Activated CD8-positive, alpha-beta T cell treated with anti-CD3 and anti-CD28 coated beads for 36 hours (primary cell): Measurements from ENCODE around the gene FBXW7. TPM values are rescaled to one million over a fixed set of nuclear protein-coding genes. Genes with fewer than 3 reads are reported as not detected.

ENCODE experiments used
- ATAC-seq: fragments of 200-7000 bp; cut with Tn5 transposase; one replicate; pipeline ENCODE4 v1.10.0; 2021; ENCODE audit warnings: mild to moderate bottlenecking, moderate library complexity
- CTCF ChIA-PET: fragments of 350-600 bp; sonication (Branson Sonifier 250); formaldehyde crosslinking; loops from one replicate; lab custom pipeline; 2021; ENCODE audit warnings: antibody characterized with exemption; lab: Charles Lee
- POLR2A ChIA-PET: fragments of 350-600 bp; sonication (Branson Sonifier 250); formaldehyde crosslinking; loops from one replicate; lab custom pipeline; 2021; ENCODE audit warnings: antibody characterized with exemption; lab: Charles Lee
- DNase-seq: peaks from one replicate; pipeline ENCODE4 v3.0.0-alpha.2; 2020
- H3K27ac Mint-ChIP-seq: one replicate; pipeline ENCODE4 v1.8.0; 2021; ENCODE audit warnings: mild to moderate bottlenecking, mixed read lengths
- H3K27me3 Mint-ChIP-seq: one replicate; pipeline ENCODE4 v1.8.0; 2021; ENCODE audit warnings: mixed read lengths
- H3K36me3 Mint-ChIP-seq: one replicate; pipeline ENCODE4 v1.8.0; 2021; ENCODE audit warnings: low read depth, mixed read lengths
- H3K4me1 Mint-ChIP-seq: one replicate; pipeline ENCODE4 v1.8.0; 2021; ENCODE audit warnings: low read depth, mixed read lengths
- H3K4me3 Mint-ChIP-seq: one replicate; pipeline ENCODE4 v1.8.0; 2021; ENCODE audit warnings: mild to moderate bottlenecking, moderate library complexity, mixed read lengths
- H3K9me3 Mint-ChIP-seq: one replicate; pipeline ENCODE4 v1.8.0; 2021; ENCODE audit warnings: mixed read lengths
- CTCF ChIP-seq: fragments of 200-600 bp; IDR thresholded peaks from one replicate; pipeline ENCODE4 v1.8.0; 2022; ENCODE audit warnings: antibody characterized with exemption, mild to moderate bottlenecking
- intact Hi-C: fragments of 100-400 bp; cut with micrococcal nuclease; formaldehyde crosslinking; loops from one replicate; pipeline ENCODE4 v1.10.0; 2022
- microRNA-seq: library from miRNA; unstranded; fragments of <30 nt; microRNA quantifications from one replicate; pipeline ENCODE4 v1.2.0, GENCODE V29; 2022; ENCODE audit warnings: borderline microRNAs expressed, borderline replicate concordance
- total RNA-seq, 2 experiments: library from RNA; stranded (reverse); gene quantifications; one replicate each; pipeline ENCODE4 v1.2.3, GENCODE V29; 2021

FBXW7 gene
- total RNA-seq, 2 experiments from 2014 or later = 32.6 to 35.1 TPM

GRCh38 chr4:152279234-152279566 lies 256.7 kb downstream of the FBXW7 start:
- H3K9me3 Mint-ChIP-seq = no peaks in the 10 kb centered on the region
- DNase-seq = no peak
- no peaks in the 10 kb centered on the region for H3K36me3 Mint-ChIP-seq
- CTCF ChIA-PET = no interaction called here
- H3K4me1 Mint-ChIP-seq = peaks cover 16% of the 10 kb centered on the region
- H3K27ac Mint-ChIP-seq = no peak overlapping the region
- POLR2A ChIA-PET = no interaction called here
- no peak overlapping the region for H3K4me3 Mint-ChIP-seq
- H3K27me3 Mint-ChIP-seq = no peaks in the 10 kb centered on the region
- intact Hi-C loops = no loop called here
- ATAC-seq = no peak
- no peak for TF ChIP-seq CTCF

- ChIA-PET POLR2A (no interaction called here), CTCF (no interaction called here)
- Mint-ChIP-seq H3K27me3 (no peaks in the 10 kb centered on the region), H3K36me3 (no peaks in the 10 kb centered on the region), H3K4me1 (peaks cover 16% of the 10 kb centered on the region), H3K27ac (no peak overlapping the region), H3K4me3 (no peak overlapping the region), H3K9me3 (no peaks in the 10 kb centered on the region)
- DNase-seq (peak; percentile 23), ATAC-seq (no peak)
- intact Hi-C loops = no loop called here
- TF ChIP-seq CTCF = no peak
Observed at GRCh38 chr4:152278505-152279233, 257.2 kb downstream of the FBXW7 start.

GRCh38 chr4:152278172-152278504 lies 257.8 kb downstream of the FBXW7 start:
- POLR2A ChIA-PET = no interaction called here
- CTCF ChIA-PET = no interaction called here

GRCh38 chr4:152277333-152277732 lies 258.6 kb downstream of the FBXW7 start:
- no peaks in the 10 kb centered on the region for H3K36me3 Mint-ChIP-seq
- H3K27ac Mint-ChIP-seq = no peak overlapping the region
- intact Hi-C loops = no loop called here
- H3K9me3 Mint-ChIP-seq = no peaks in the 10 kb centered on the region
- H3K4me1 Mint-ChIP-seq = peaks cover 17% of the 10 kb centered on the region
- ChIA-PET POLR2A (no interaction called here), CTCF (no interaction called here)
- H3K4me3 Mint-ChIP-seq = no peak overlapping the region
- DNase-seq (no peak), ATAC-seq (no peak)
- H3K27me3 Mint-ChIP-seq = no peaks in the 10 kb centered on the region
- TF ChIP-seq CTCF = no peak

More at GRCh38 chr4:152278172-152278504, 257.8 kb downstream of the FBXW7 start:
- Mint-ChIP-seq H3K4me3 (no peak overlapping the region), H3K27me3 (no peaks in the 10 kb centered on the region), H3K36me3 (no peaks in the 10 kb centered on the region), H3K27ac (no peak overlapping the region), H3K9me3 (no peaks in the 10 kb centered on the region), H3K4me1 (peaks cover 17% of the 10 kb centered on the region)
- intact Hi-C loops = no loop called here
- ATAC-seq (no peak), DNase-seq (no peak)
- TF ChIP-seq CTCF = no peak

GRCh38 chr4:152273343-152273742 lies 262.5 kb downstream of the FBXW7 start:
- intact Hi-C loops = no loop called here
- no peak for ATAC-seq
- H3K27ac Mint-ChIP-seq = no peak overlapping the region
- no peak for DNase-seq
- no peak for TF ChIP-seq CTCF
- peaks cover 2% of the 10 kb centered on the region for H3K4me1 Mint-ChIP-seq
- H3K36me3 Mint-ChIP-seq = no peaks in the 10 kb centered on the region
- POLR2A ChIA-PET = no interaction called here
- H3K27me3 Mint-ChIP-seq = no peaks in the 10 kb centered on the region
- no peak overlapping the region for H3K4me3 Mint-ChIP-seq
- no peaks in the 10 kb centered on the region for H3K9me3 Mint-ChIP-seq
- CTCF ChIA-PET = no interaction called here

Small RNA genes lying within 50 kb of the gene (microRNA-seq; reads per million reads assigned to microRNA genes)
- gene MIR3140 = 3.3 reads per million, percentile 8 among the genes with 10 or more reads in this experiment

Other genes with a start within 250 kb of the FBXW7 start
- 10 to 100 TPM; 12.2 to 17.5 TPM for gene TMEM154, start 143.9 kb upstream of the FBXW7 start, total RNA-seq
- under 1 TPM; 0.27 to 0.47 TPM for gene TIGD4, start 243.6 kb upstream of the FBXW7 start, total RNA-seq
- gene ARFIP1, start 243.9 kb upstream of the FBXW7 start, total RNA-seq = 1 to 10 TPM; 7.2 to 8.9 TPM